ENCODE data around the gene SLC34A3.

The SLC34A3 gene

DNA sequence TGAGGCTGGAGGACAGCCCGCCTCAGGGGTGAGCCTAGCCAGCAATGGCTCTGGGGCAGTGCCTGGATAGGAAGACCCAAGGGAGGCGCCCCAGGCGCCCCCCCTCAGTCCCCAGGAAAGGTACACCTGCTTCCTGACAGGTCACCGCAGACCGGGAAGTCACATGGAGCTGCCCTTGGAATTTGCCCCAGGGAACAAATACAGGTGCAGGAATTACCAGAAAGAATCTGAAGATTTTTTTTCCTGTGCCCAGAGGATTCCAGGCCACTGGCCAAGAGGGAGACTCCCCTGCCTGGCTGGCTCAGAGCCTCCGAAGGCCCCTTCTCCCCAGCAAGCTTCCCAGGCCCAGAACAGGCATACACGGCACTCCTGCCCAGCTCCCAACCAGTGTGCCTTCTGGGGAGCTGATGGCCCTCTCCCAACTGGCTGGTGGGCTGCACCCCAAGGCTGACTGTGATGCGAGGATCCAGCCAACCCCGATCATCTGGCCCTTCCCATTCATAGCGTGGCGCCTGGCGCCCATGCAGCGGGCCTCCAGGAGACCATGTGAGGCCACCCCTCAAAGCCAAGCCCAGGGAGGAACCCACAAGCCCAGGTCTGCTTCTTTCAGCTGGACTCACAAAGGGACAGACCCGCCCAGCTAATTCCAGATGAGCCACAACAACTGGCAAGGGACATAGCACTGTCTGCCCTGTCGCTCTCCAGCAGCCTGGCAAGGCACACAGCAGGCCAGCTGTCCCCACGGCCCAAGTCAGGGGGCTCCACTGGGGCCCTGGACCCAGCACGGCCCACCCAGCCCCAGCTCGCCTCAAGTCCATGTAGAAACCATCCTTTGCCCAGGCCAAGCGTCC lies 32.4 kb upstream of the SLC34A3 start:
- H3K4me3 ChIP-seq (ENCODE audit: low read depth, low read length), result no peak overlapping the region
- peaks cover 3% of the 10 kb centered on the region for H3K79me1 ChIP-seq (ENCODE audit: low read length)
- H3K9me3 ChIP-seq (ENCODE audit: insufficient read depth, low read depth, low read length), result no peaks in the 10 kb centered on the region
- H2AFZ ChIP-seq (ENCODE audit: insufficient read depth, low read length, poor library complexity), result no peak overlapping the region
- no peak overlapping the region for H3K9ac ChIP-seq (ENCODE audit: low read length)
- DNase-seq, result peak; percentile 81 to 94
- no peak overlapping the region for H3K23ac ChIP-seq (ENCODE audit: low read length)
- peaks cover 12 to 27% of the 10 kb centered on the region in 2 experiments for H3K4me1 ChIP-seq (ENCODE audit: control insufficient read depth in 1 of 2, insufficient read depth in 2 of 2, low read length in 2 of 2)
- no peak overlapping the region for H3K27ac ChIP-seq (ENCODE audit: low read depth, low read length)
- H2BK120ac ChIP-seq (ENCODE audit: insufficient read depth, low read length, poor library complexity), result no peak overlapping the region
- WGBS (ENCODE audit: extremely low coverage, insufficient coverage, insufficient read length), result no CpG with 5 or more reads among the region's 19 CpGs
- peak overlapping the region; percentile 31 for H3K4me2 ChIP-seq (ENCODE audit: low read length)
- no peak overlapping the region for H2AK5ac ChIP-seq (ENCODE audit: low read length)
- no peak overlapping the region for H3K14ac ChIP-seq (ENCODE audit: low read length)
- H2BK5ac ChIP-seq (ENCODE audit: low read depth, low read length, poor library complexity), result no peak overlapping the region
- H4K8ac ChIP-seq (ENCODE audit: low read depth, low read length), result no peak overlapping the region
- H3K79me2 ChIP-seq (ENCODE audit: control insufficient read depth, insufficient read depth, low read length, poor library complexity), result peaks cover 3% of the 10 kb centered on the region
- no peak overlapping the region for H4K12ac ChIP-seq (ENCODE audit: low read depth, low read length)
- no peak overlapping the region for H3K4ac ChIP-seq (ENCODE audit: low read depth, low read length)
- no peak overlapping the region for H2BK12ac ChIP-seq (ENCODE audit: low read length)
- H3K36me3 ChIP-seq (ENCODE audit: control insufficient read depth in 1 of 2, insufficient read depth in 2 of 2, low read length in 2 of 2), result peaks cover 0 to 2% of the 10 kb centered on the region in 2 experiments
- no peak overlapping the region for H4K91ac ChIP-seq (ENCODE audit: low read depth, low read length)
- H3K18ac ChIP-seq (ENCODE audit: low read length), result peak overlapping the region; percentile 4
- no peaks in the 10 kb centered on the region for H3K27me3 ChIP-seq (ENCODE audit: insufficient read depth, low read length)

- H3K36me3 ChIP-seq (ENCODE audit: control insufficient read depth in 1 of 2, insufficient read depth in 2 of 2, low read length in 2 of 2), result peaks cover 0 to 2% of the 10 kb centered on the region in 2 experiments
- H3K4me3 ChIP-seq (ENCODE audit: low read depth, low read length), result no peak overlapping the region
- H3K27me3 ChIP-seq (ENCODE audit: insufficient read depth, low read length), result no peaks in the 10 kb centered on the region
- no peak overlapping the region for H2BK5ac ChIP-seq (ENCODE audit: low read depth, low read length, poor library complexity)
- H3K14ac ChIP-seq (ENCODE audit: low read length), result no peak overlapping the region
- no peak overlapping the region for H3K4me2 ChIP-seq (ENCODE audit: low read length)
- H3K4ac ChIP-seq (ENCODE audit: low read depth, low read length), result no peak overlapping the region
- no peak overlapping the region for H2BK12ac ChIP-seq (ENCODE audit: low read length)
- H2BK120ac ChIP-seq (ENCODE audit: insufficient read depth, low read length, poor library complexity), result no peak overlapping the region
- H3K9ac ChIP-seq (ENCODE audit: low read length), result no peak overlapping the region
- H4K91ac ChIP-seq (ENCODE audit: low read depth, low read length), result no peak overlapping the region
- H3K79me2 ChIP-seq (ENCODE audit: control insufficient read depth, insufficient read depth, low read length, poor library complexity), result peaks cover 3% of the 10 kb centered on the region
- no peak for DNase-seq
- H3K23ac ChIP-seq (ENCODE audit: low read length), result no peak overlapping the region
- peaks cover 12 to 27% of the 10 kb centered on the region in 2 experiments for H3K4me1 ChIP-seq (ENCODE audit: control insufficient read depth in 1 of 2, insufficient read depth in 2 of 2, low read length in 2 of 2)
- H4K12ac ChIP-seq (ENCODE audit: low read depth, low read length), result no peak overlapping the region
- H3K18ac ChIP-seq (ENCODE audit: low read length), result no peak overlapping the region
- H3K27ac ChIP-seq (ENCODE audit: low read depth, low read length), result no peak overlapping the region
- H4K8ac ChIP-seq (ENCODE audit: low read depth, low read length), result no peak overlapping the region
- H3K79me1 ChIP-seq (ENCODE audit: low read length), result peaks cover 3% of the 10 kb centered on the region
- no peaks in the 10 kb centered on the region for H3K9me3 ChIP-seq (ENCODE audit: insufficient read depth, low read depth, low read length)
- no peak overlapping the region for H2AFZ ChIP-seq (ENCODE audit: insufficient read depth, low read length, poor library complexity)
- WGBS (ENCODE audit: extremely low coverage, insufficient coverage, insufficient read length), result no CpG with 5 or more reads among the region's 11 CpGs
- H2AK5ac ChIP-seq (ENCODE audit: low read length), result no peak overlapping the region
Observed at GRCh38 chr9:137198902-137199283, 31.8 kb upstream of the SLC34A3 start.

GRCh38 chr9:137199411-137200121 lies 31.1 kb upstream of the SLC34A3 start:
- Histone ChIP-seq H3K4me2 (ENCODE audit: low read length) (peak overlapping the region; percentile 71), H3K9me3 (ENCODE audit: insufficient read depth, low read depth, low read length) (no peaks in the 10 kb centered on the region), H2AFZ (ENCODE audit: insufficient read depth, low read length, poor library complexity) (no peak overlapping the region), H3K4ac (ENCODE audit: low read depth, low read length) (no peak overlapping the region), H3K9ac (ENCODE audit: low read length) (no peak overlapping the region), H3K27ac (ENCODE audit: low read depth, low read length) (no peak overlapping the region), H3K4me1 (ENCODE audit: control insufficient read depth in 1 of 2, insufficient read depth in 2 of 2, low read length in 2 of 2) (peaks cover 12 to 33% of the 10 kb centered on the region in 2 experiments), H2AK5ac (ENCODE audit: low read length) (no peak overlapping the region), H4K8ac (ENCODE audit: low read depth, low read length) (no peak overlapping the region), H3K23ac (ENCODE audit: low read length) (no peak overlapping the region), H3K79me1 (ENCODE audit: low read length) (peaks cover 3% of the 10 kb centered on the region), H3K79me2 (ENCODE audit: control insufficient read depth, insufficient read depth, low read length, poor library complexity) (peaks cover 3% of the 10 kb centered on the region), H2BK5ac (ENCODE audit: low read depth, low read length, poor library complexity) (no peak overlapping the region), H4K91ac (ENCODE audit: low read depth, low read length) (no peak overlapping the region), H3K27me3 (ENCODE audit: insufficient read depth, low read length) (no peaks in the 10 kb centered on the region), H3K18ac (ENCODE audit: low read length) (peak overlapping the region; percentile 29), H2BK12ac (ENCODE audit: low read length) (no peak overlapping the region), H3K36me3 (ENCODE audit: control insufficient read depth in 1 of 2, insufficient read depth in 2 of 2, low read length in 2 of 2) (peaks cover 0 to 2% of the 10 kb centered on the region in 2 experiments), H3K4me3 (ENCODE audit: low read depth, low read length) (peak overlapping the region; percentile 47), H2BK120ac (ENCODE audit: insufficient read depth, low read length, poor library complexity) (no peak overlapping the region), H4K12ac (ENCODE audit: low read depth, low read length) (no peak overlapping the region), H3K14ac (ENCODE audit: low read length) (no peak overlapping the region)
- no peak for DNase-seq
- WGBS (ENCODE audit: extremely low coverage, insufficient coverage, insufficient read length), result no CpG with 5 or more reads among the region's 51 CpGs

- peak within 1 kb of the TSS; percentile 89 for H2AFZ ChIP-seq (ENCODE audit: insufficient read depth, low read length, poor library complexity)
- no CpG with 5 or more reads among the region's 118 CpGs for WGBS (ENCODE audit: extremely low coverage, insufficient coverage, insufficient read length)
- peaks cover 17 to 37% of the 10 kb centered on the region in 2 experiments for H3K4me1 ChIP-seq (ENCODE audit: control insufficient read depth in 1 of 2, insufficient read depth in 2 of 2, low read length in 2 of 2)
- peak within 1 kb of the TSS; percentile 39 for H3K27ac ChIP-seq (ENCODE audit: low read depth, low read length)
- H4K12ac ChIP-seq (ENCODE audit: low read depth, low read length), result peak within 1 kb of the TSS; percentile 91
- H3K4me3 ChIP-seq (ENCODE audit: low read depth, low read length), result peak within 1 kb of the TSS; percentile 85
- peak within 1 kb of the TSS; percentile 70 for H2BK120ac ChIP-seq (ENCODE audit: insufficient read depth, low read length, poor library complexity)
- H4K8ac ChIP-seq (ENCODE audit: low read depth, low read length), result peak within 1 kb of the TSS; percentile 98
- peak within 1 kb of the TSS; percentile 96 for H2AK5ac ChIP-seq (ENCODE audit: low read length)
- no peaks in the 10 kb centered on the region for H3K27me3 ChIP-seq (ENCODE audit: insufficient read depth, low read length)
- H3K14ac ChIP-seq (ENCODE audit: low read length), result peak within 1 kb of the TSS; percentile 97
- peak within 1 kb of the TSS; percentile 73 for H2BK5ac ChIP-seq (ENCODE audit: low read depth, low read length, poor library complexity)
- H3K9me3 ChIP-seq (ENCODE audit: insufficient read depth, low read depth, low read length), result no peaks in the 10 kb centered on the region
- H3K36me3 ChIP-seq (ENCODE audit: control insufficient read depth in 1 of 2, insufficient read depth in 2 of 2, low read length in 2 of 2), result peaks cover 0 to 2% of the 10 kb centered on the region in 2 experiments
- no peak within 1 kb of the TSS for H3K23ac ChIP-seq (ENCODE audit: low read length)
- peak within 1 kb of the TSS; percentile 98 for H3K18ac ChIP-seq (ENCODE audit: low read length)
- H3K79me1 ChIP-seq (ENCODE audit: low read length), result peaks cover 3% of the 10 kb centered on the region
- DNase-seq, result peak; percentile 98 to 99
- H4K91ac ChIP-seq (ENCODE audit: low read depth, low read length), result peak within 1 kb of the TSS; percentile 89
- peak within 1 kb of the TSS; percentile 85 for H3K4ac ChIP-seq (ENCODE audit: low read depth, low read length)
- peak within 1 kb of the TSS; percentile 91 for H3K9ac ChIP-seq (ENCODE audit: low read length)
- H2BK12ac ChIP-seq (ENCODE audit: low read length), result no peak within 1 kb of the TSS
- peak within 1 kb of the TSS; percentile 93 for H3K4me2 ChIP-seq (ENCODE audit: low read length)
- H3K79me2 ChIP-seq (ENCODE audit: control insufficient read depth, insufficient read depth, low read length, poor library complexity), result peaks cover 9% of the 10 kb centered on the region
Observed at GRCh38 chr9:137200311-137201204, 30.1 kb upstream of the SLC34A3 start, which contains the start of gene TPRN. Gene TPRN (minus strand): TSS chr9:137200741. CDS start chr9:137200711, 30 bp downstream.

Measured in trophoblast cell (in vitro differentiated cells and primary cell).